H9 (cell line): ENCODE measurements around the gene VDAC2. TPM values are rescaled to one million over a fixed set of nuclear protein-coding genes. Genes with fewer than 3 reads are reported as not detected.

Experiments used
- DNase-seq: peaks from one replicate; pipeline ENCODE4 v3.0.0-alpha.2; 2017
- H2AFZ ChIP-seq: one replicate; pipeline ENCODE4 v1.6.1; 2013; ENCODE audit warnings: mild to moderate bottlenecking, low read length, control low read depth, moderate library complexity
- H2AK5ac ChIP-seq: 2 replicates; pipeline ENCODE4 v1.6.1; 2013; ENCODE audit warnings: low read length, control low read depth, mixed read lengths; ENCODE audit not compliant: insufficient read length
- H2BK120ac ChIP-seq: one replicate; pipeline ENCODE4 v1.6.1; 2013; ENCODE audit warnings: low read depth, mild to moderate bottlenecking, low read length, control low read depth, inconsistent platforms; ENCODE audit not compliant: poor library complexity, severe bottlenecking
- H2BK12ac ChIP-seq: 2 replicates; pipeline ENCODE4 v1.6.1; 2013; ENCODE audit warnings: low read length, control low read depth, mixed read lengths, low read depth; ENCODE audit not compliant: insufficient read length
- H2BK15ac ChIP-seq: 2 replicates; pipeline ENCODE4 v1.6.1; 2013; ENCODE audit warnings: low read depth, low read length, control low read depth
- H2BK20ac ChIP-seq: one replicate; pipeline ENCODE4 v1.6.1; 2013; ENCODE audit warnings: low read depth, mild to moderate bottlenecking, low read length, control low read depth, inconsistent platforms; ENCODE audit not compliant: poor library complexity, severe bottlenecking
- H2BK5ac ChIP-seq: 2 replicates; pipeline ENCODE4 v1.6.1; 2013; ENCODE audit warnings: low read length, control low read depth, mixed read lengths; ENCODE audit not compliant: insufficient read length
- H3K14ac ChIP-seq: 2 replicates; pipeline ENCODE4 v1.6.1; 2013; ENCODE audit warnings: low read length, control low read depth; ENCODE audit not compliant: insufficient read depth
- H3K18ac ChIP-seq: 2 replicates; pipeline ENCODE4 v1.6.1; 2013; ENCODE audit warnings: low read depth, mild to moderate bottlenecking, mixed read lengths, low read length, control low read depth; ENCODE audit not compliant: insufficient read length
- H3K23ac ChIP-seq: 2 replicates; pipeline ENCODE4 v1.6.1; 2013; ENCODE audit warnings: low read length, control low read depth, mixed read lengths, low read depth; ENCODE audit not compliant: insufficient read length
- H3K23me2 ChIP-seq: 2 replicates; pipeline ENCODE4 v1.6.1; 2013; ENCODE audit warnings: low read depth, mild to moderate bottlenecking, mixed read lengths, low read length, control low read depth; ENCODE audit not compliant: insufficient read length, poor library complexity, severe bottlenecking
- H3K27ac ChIP-seq: 2 replicates; pipeline ENCODE4 v1.5.1; 2013; ENCODE audit warnings: low read length, control low read depth, mixed read lengths, low read depth; ENCODE audit not compliant: insufficient read length
- H3K27me3 ChIP-seq: 2 replicates; pipeline ENCODE4 v1.6.1; 2013; ENCODE audit warnings: low read length, control low read depth, inconsistent platforms; ENCODE audit not compliant: insufficient read depth
- H3K4ac ChIP-seq: 2 replicates; pipeline ENCODE4 v1.6.1; 2013; ENCODE audit warnings: low read depth, mild to moderate bottlenecking, control low read depth, inconsistent platforms, low read length, moderate library complexity
- H3K4me1 ChIP-seq: 2 replicates; pipeline ENCODE4 v1.6.1; 2013; ENCODE audit warnings: low read length, control low read depth, inconsistent platforms; ENCODE audit not compliant: insufficient read depth
- H3K4me2 ChIP-seq: 2 replicates; pipeline ENCODE4 v1.6.1; 2013; ENCODE audit warnings: low read length, control low read depth, mixed read lengths; ENCODE audit not compliant: insufficient read length, insufficient read depth
- H3K56ac ChIP-seq: 2 replicates; pipeline ENCODE4 v1.6.1; 2013; ENCODE audit warnings: low read depth, mild to moderate bottlenecking, mixed read lengths, low read length, control low read depth; ENCODE audit not compliant: insufficient read length
- H3K79me1 ChIP-seq: 2 replicates; pipeline ENCODE4 v1.6.1; 2013; ENCODE audit warnings: low read depth, mild to moderate bottlenecking, moderate library complexity, low read length, control low read depth, inconsistent platforms; ENCODE audit not compliant: insufficient read depth, poor library complexity, severe bottlenecking
- H3K79me2 ChIP-seq: 2 replicates; pipeline ENCODE4 v1.6.1; 2013; ENCODE audit warnings: low read length, control low read depth, inconsistent platforms; ENCODE audit not compliant: insufficient read depth
- H3K9ac ChIP-seq: 2 replicates; pipeline ENCODE4 v1.6.1; 2013; ENCODE audit warnings: low read length, control low read depth, mixed read lengths; ENCODE audit not compliant: insufficient read length; ENCODE audit errors: extremely low read depth
- H3K9me3 ChIP-seq: one replicate; pipeline ENCODE4 v1.6.1; 2013; ENCODE audit warnings: low read depth, low read length, inconsistent platforms; ENCODE audit not compliant: control insufficient read depth
- H3T11ph ChIP-seq: one replicate; pipeline ENCODE4 v1.6.1; 2013; ENCODE audit warnings: mild to moderate bottlenecking, low read length, control low read depth, inconsistent platforms
- H4K20me1 ChIP-seq: one replicate; pipeline ENCODE4 v1.6.1; 2013; ENCODE audit not compliant: control insufficient read depth, insufficient read length, insufficient read depth
- H4K5ac ChIP-seq: 2 replicates; pipeline ENCODE4 v1.6.1; 2013; ENCODE audit warnings: low read depth, mild to moderate bottlenecking, mixed read lengths, low read length, control low read depth; ENCODE audit not compliant: insufficient read length
- H4K8ac ChIP-seq: replicated peaks from 2 replicates; pipeline ENCODE4 v1.6.1; 2013; ENCODE audit warnings: low read length, control low read depth, mixed read lengths, low read depth; ENCODE audit not compliant: insufficient read length
- H4K91ac ChIP-seq: 2 replicates; pipeline ENCODE4 v1.6.1; 2013; ENCODE audit warnings: low read depth, mild to moderate bottlenecking, moderate library complexity, mixed read lengths, low read length, control low read depth; ENCODE audit not compliant: insufficient read length
- H3K27ac Mint-ChIP-seq, 3 experiments: 2 replicates in 2 of 3; 3 replicates in 1 of 3; pipeline ENCODE4 v1.8.0; 2020 to 2021; ENCODE audit warnings: mixed read lengths in 3 of 3, mild to moderate bottlenecking in 1 of 3, moderate library complexity in 1 of 3
- H3K27me3 Mint-ChIP-seq: 2 replicates; pipeline ENCODE4 v1.8.0; 2021; ENCODE audit warnings: low read depth, mild to moderate bottlenecking, moderate library complexity, mixed read lengths
- H3K36me3 Mint-ChIP-seq, 3 experiments: 2 replicates in 2 of 3; 3 replicates in 1 of 3; pipeline ENCODE4 v1.8.0; 2020 to 2021; ENCODE audit warnings: low read depth in 3 of 3, mixed read lengths in 3 of 3; ENCODE audit not compliant: insufficient read depth in 1 of 3
- H3K4me1 Mint-ChIP-seq, 2 experiments: 2 replicates each; pipeline ENCODE4 v1.8.0; 2020; ENCODE audit warnings: mixed read lengths in 2 of 2
- H3K4me3 Mint-ChIP-seq, 2 experiments: 2 replicates in 1 of 2; 3 replicates in 1 of 2; pipeline ENCODE4 v1.8.0; 2020 to 2021; ENCODE audit warnings: mild to moderate bottlenecking in 2 of 2, mixed read lengths in 2 of 2, moderate library complexity in 1 of 2
- H3K9me3 Mint-ChIP-seq, 2 experiments: 2 replicates in 1 of 2; 3 replicates in 1 of 2; pipeline ENCODE4 v1.8.0; 2020; ENCODE audit warnings: mild to moderate bottlenecking in 2 of 2, mixed read lengths in 2 of 2, moderate library complexity in 1 of 2
- WGBS: extraction: QIAGEN DNeasy Blood & Tissue Kit; methylation state at CpG from one replicate; pipeline ENCODE4 v1.1.7; 2013; ENCODE audit warnings: missing lambda C conversion rate, low lambda C conversion rate, mixed read lengths; ENCODE audit not compliant: insufficient read length; ENCODE audit errors: extremely low coverage; 5-methylcytosine and 5-hydroxymethylcytosine counted together
- total RNA-seq: library from RNA; stranded (reverse); gene quantifications from 2 replicates; pipeline ENCODE4 v1.2.1, GENCODE V29; 2021
- TF ChIP-seq, protein P1 (sequence below): fragments of 200-600 bp; sonication (generic); conservative IDR thresholded peaks from 3 replicates; pipeline ENCODE4 v1.8.0; 2021; ENCODE audit warnings: antibody characterized with exemption, mild to moderate bottlenecking

VDAC2 gene
- total RNA-seq, 1 experiment from 2014 or later = 271 TPM

DNA sequence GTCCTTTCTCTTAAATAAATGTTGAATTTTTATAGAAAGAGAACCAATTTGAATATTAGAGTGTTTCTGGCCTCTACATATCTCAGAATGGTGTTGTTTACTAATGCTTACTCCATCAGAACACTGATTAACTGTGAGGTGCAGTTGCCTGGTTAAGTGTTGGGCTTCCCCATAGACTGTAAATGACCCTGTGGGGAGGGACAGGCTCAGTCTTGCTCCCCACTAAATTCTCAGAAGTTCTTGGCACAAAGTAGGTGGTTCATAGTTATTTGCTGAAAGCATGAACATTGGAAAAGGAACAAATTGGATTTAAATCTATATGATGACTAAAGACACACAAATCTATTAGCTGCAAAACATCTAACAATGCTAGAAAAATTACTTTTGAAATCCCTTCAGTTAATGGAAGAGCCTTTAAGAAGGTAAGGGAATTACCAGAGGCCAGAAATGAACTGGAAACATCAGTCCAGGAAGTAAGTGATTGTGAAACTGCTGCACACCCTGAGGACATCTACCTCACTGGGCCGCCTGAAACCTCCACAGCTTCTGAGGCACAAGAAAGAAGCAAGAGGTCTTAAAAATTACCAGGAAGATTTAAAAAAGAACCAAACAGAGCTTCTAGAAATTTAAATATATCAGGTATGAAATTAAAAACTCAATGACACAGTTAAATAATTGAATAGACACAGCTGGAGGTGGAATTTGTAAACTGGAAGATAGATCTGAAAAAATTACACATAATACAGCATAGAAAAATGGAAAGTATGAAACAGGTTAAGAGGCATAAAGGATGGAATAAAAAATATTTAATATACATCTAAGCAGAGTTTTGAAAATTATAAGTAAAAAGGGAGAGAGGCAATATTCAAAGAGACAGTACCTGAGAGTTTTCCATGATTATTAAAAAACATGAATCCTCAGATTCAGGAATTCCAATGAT lies 43.0 kb downstream of the VDAC2 start:
- Histone ChIP-seq H2BK20ac (no peak overlapping the region), H2BK5ac (no peak overlapping the region), H2AFZ (no peak overlapping the region), H3K27me3 (no peaks in the 10 kb centered on the region), H2BK15ac (no peak overlapping the region), H2AK5ac (no peak overlapping the region), H3K18ac (no peak overlapping the region), H3K9me3 (peaks cover 8% of the 10 kb centered on the region), H4K20me1 (no peaks in the 10 kb centered on the region), H3K23ac (no peak overlapping the region), H3K23me2 (no peaks in the 10 kb centered on the region), H2BK12ac (no peak overlapping the region), H3K27ac (no peak overlapping the region), H3K14ac (no peak overlapping the region), H4K91ac (no peak overlapping the region), H4K5ac (no peak overlapping the region), H3K79me1 (no peaks in the 10 kb centered on the region), H2BK120ac (no peak overlapping the region), H3K4me1 (no peaks in the 10 kb centered on the region), H3K4me2 (no peak overlapping the region), H3K56ac (no peak overlapping the region), H4K8ac (no peak overlapping the region), H3K79me2 (no peaks in the 10 kb centered on the region), H3T11ph (no peak overlapping the region), H3K4ac (no peak overlapping the region), H3K9ac (no peak overlapping the region)
- DNase-seq = no peak
- H3K4me3 Mint-ChIP-seq = no peak overlapping the region
- WGBS = no CpG with 5 or more reads among the region's 1 CpG
- peaks cover 9 to 15% (median 15%) of the 10 kb centered on the region in 3 experiments for H3K36me3 Mint-ChIP-seq
- TF ChIP-seq, protein P1, sequence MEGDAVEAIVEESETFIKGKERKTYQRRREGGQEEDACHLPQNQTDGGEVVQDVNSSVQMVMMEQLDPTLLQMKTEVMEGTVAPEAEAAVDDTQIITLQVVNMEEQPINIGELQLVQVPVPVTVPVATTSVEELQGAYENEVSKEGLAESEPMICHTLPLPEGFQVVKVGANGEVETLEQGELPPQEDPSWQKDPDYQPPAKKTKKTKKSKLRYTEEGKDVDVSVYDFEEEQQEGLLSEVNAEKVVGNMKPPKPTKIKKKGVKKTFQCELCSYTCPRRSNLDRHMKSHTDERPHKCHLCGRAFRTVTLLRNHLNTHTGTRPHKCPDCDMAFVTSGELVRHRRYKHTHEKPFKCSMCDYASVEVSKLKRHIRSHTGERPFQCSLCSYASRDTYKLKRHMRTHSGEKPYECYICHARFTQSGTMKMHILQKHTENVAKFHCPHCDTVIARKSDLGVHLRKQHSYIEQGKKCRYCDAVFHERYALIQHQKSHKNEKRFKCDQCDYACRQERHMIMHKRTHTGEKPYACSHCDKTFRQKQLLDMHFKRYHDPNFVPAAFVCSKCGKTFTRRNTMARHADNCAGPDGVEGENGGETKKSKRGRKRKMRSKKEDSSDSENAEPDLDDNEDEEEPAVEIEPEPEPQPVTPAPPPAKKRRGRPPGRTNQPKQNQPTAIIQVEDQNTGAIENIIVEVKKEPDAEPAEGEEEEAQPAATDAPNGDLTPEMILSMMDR = no peak
- H3K27ac Mint-ChIP-seq = no peak overlapping the region
- H3K4me1 Mint-ChIP-seq = no peaks in the 10 kb centered on the region
- H3K9me3 Mint-ChIP-seq = peaks cover 25 to 30% of the 10 kb centered on the region in 2 experiments
- H3K27me3 Mint-ChIP-seq = peaks cover 2% of the 10 kb centered on the region; the same call in 1 of the 2 replicates
